ENCODE data around the gene TBC1D22A.

TBC1D22A gene

DNA sequence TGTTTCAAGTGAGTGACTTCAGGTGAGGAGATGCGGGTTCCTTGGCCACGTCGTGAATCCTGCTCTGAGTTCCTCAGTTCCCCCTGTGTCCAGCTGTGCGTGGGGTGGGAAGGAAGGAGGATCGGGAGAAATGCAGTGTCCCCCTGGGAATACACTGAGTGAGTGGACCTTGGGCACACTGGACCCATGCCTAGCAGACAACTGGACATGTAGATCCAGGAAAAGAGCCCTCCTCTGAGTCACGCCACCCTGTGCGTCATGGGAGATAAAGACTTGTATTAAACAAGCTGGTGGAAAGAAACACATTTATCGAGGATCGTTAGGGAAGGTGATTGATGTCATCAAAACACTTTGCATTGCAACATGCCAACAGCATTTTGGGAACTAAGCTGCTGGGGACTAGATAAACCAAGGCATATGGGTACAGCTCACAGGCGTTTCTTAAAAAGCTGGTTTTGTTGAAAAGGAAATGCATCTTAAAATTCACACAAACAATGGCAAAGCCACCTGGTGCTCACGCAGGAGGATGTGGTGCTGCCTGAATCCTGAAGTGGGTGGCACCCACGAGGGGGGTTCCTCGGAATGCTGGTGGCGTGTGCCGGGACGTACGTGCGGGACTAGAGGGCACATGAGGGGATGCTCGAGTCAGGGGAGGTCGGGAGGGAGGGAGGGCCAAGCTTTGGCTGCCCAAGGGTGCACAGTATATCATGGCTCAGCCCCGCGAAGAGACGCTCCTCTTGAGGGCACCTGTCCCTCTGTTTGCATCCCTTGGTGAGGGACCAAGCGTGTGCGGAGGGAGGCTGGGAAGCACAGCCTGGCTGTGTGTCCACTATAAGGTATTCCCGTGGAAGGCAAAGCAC lies 303.5 kb downstream of the TBC1D22A start:
- no peaks in the 10 kb centered on the region for H3K9me3 Mint-ChIP-seq
- no peak for DNase-seq (ENCODE audit: low spot score)
- no peak overlapping the region for H3K27ac Mint-ChIP-seq
- peaks cover 9% of the 10 kb centered on the region for H3K36me3 Mint-ChIP-seq (ENCODE audit: low read depth)
- H3K4me3 Mint-ChIP-seq, result no peak overlapping the region
- no peaks in the 10 kb centered on the region for H3K27me3 Mint-ChIP-seq (ENCODE audit: low read depth)
- H3K4me1 Mint-ChIP-seq (ENCODE audit: low read depth), result peaks cover 2% of the 10 kb centered on the region

GRCh38 chr22:47066616-47066905 lies 304.1 kb downstream of the TBC1D22A start:
- Mint-ChIP-seq H3K27ac (no peak overlapping the region), H3K9me3 (no peaks in the 10 kb centered on the region), H3K4me1 (ENCODE audit: low read depth) (peaks cover 2% of the 10 kb centered on the region), H3K36me3 (ENCODE audit: low read depth) (peaks cover 4% of the 10 kb centered on the region), H3K4me3 (no peak overlapping the region), H3K27me3 (ENCODE audit: low read depth) (no peaks in the 10 kb centered on the region)
- DNase-seq (ENCODE audit: low spot score), result no peak

DNA sequence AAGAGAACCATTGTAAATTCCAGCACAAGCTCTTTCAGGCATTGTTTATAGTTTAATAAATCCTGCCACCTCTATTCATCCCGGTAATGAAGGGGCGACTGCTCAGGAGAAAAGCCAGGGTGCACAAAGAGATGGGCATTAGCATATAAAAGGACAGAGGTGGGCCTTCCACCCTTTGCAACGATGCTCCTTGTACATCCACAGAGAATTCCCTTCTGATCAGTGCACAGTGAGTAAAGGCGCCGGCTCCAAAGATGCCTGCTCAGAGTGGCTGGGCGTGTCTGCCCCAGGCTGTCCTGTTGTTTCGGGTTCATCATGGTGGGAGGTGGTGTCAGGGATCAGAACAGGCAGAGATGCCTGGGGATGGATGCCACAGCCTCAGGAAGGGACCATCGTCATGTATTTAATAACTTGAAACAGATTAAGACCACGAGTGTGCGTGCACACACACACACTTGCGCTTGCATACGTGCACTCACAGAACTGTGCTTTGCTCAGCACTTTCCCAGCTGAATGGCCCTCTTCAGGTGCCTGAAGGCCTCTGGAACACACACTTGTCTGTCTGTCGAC lies 305.0 kb downstream of the TBC1D22A start:
- Mint-ChIP-seq H3K27ac (no peak overlapping the region), H3K4me3 (no peak overlapping the region), H3K27me3 (ENCODE audit: low read depth) (no peaks in the 10 kb centered on the region), H3K36me3 (ENCODE audit: low read depth) (peaks cover 4% of the 10 kb centered on the region), H3K9me3 (no peaks in the 10 kb centered on the region), H3K4me1 (ENCODE audit: low read depth) (peaks cover 2% of the 10 kb centered on the region)
- DNase-seq (ENCODE audit: low spot score), result no peak

GRCh38 chr22:47067911-47068625 lies 305.6 kb downstream of the TBC1D22A start:
- no peak overlapping the region for H3K27ac Mint-ChIP-seq
- peaks cover 3% of the 10 kb centered on the region for H3K36me3 Mint-ChIP-seq (ENCODE audit: low read depth)
- DNase-seq (ENCODE audit: low spot score), result no peak
- H3K4me1 Mint-ChIP-seq (ENCODE audit: low read depth), result peaks cover 2% of the 10 kb centered on the region
- peaks cover 4% of the 10 kb centered on the region for H3K9me3 Mint-ChIP-seq
- no peaks in the 10 kb centered on the region for H3K27me3 Mint-ChIP-seq (ENCODE audit: low read depth)
- H3K4me3 Mint-ChIP-seq, result no peak overlapping the region

DNA sequence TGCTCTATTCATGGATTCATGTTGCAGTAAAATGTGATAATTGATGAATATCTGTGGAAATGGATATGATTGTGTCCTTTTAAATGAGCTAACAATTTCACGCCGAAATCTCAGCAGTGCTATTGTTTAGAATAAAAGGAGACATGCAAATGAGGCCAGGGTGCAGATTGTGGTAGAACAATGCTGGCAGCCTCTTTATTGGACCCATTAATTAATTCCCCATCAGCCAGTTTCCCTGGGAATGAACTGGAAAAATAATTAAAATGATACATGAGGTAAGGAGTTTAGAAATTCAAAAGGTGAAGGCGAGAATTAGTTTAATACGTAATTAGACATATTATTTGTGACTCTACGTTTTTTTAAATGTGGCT lies 306.2 kb downstream of the TBC1D22A start:
- peaks cover 3% of the 10 kb centered on the region for H3K36me3 Mint-ChIP-seq (ENCODE audit: low read depth)
- no peak overlapping the region for H3K4me3 Mint-ChIP-seq

DNA sequence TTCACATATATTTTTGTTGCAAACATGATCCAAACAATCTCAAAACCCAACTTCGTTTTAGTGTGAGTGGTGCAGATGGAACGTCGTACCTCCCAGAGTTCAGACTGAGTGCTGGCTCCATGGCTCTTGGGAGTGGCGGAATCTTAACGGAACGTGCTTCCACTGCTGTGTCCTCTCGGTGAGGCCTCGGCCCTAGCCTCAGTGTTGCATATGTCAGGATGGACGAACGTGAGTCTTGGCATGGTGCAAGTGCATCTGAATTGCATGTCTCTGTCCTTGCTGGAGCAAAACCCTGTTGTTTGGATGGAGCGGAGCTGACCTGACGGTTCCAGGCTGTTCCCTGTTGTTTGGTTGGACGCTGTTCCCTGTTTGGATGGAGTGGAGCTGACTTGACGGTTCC lies 306.8 kb downstream of the TBC1D22A start:
- H3K9me3 Mint-ChIP-seq, result peaks cover 14% of the 10 kb centered on the region
- DNase-seq (ENCODE audit: low spot score), result no peak
- peaks cover 2% of the 10 kb centered on the region for H3K4me1 Mint-ChIP-seq (ENCODE audit: low read depth)
- no peak overlapping the region for H3K4me3 Mint-ChIP-seq
- H3K36me3 Mint-ChIP-seq (ENCODE audit: low read depth), result peaks cover 5% of the 10 kb centered on the region
- H3K27me3 Mint-ChIP-seq (ENCODE audit: low read depth), result no peaks in the 10 kb centered on the region
- H3K27ac Mint-ChIP-seq, result no peak overlapping the region

More for the DNA sequence above, 306.2 kb downstream of the TBC1D22A start:
- Mint-ChIP-seq H3K27me3 (ENCODE audit: low read depth) (no peaks in the 10 kb centered on the region), H3K9me3 (peaks cover 7% of the 10 kb centered on the region), H3K27ac (no peak overlapping the region), H3K4me1 (ENCODE audit: low read depth) (peaks cover 2% of the 10 kb centered on the region)
- no peak for DNase-seq (ENCODE audit: low spot score)

GRCh38 chr22:47071078-47071806 lies 308.8 kb downstream of the TBC1D22A start:
- Mint-ChIP-seq H3K27ac (no peak overlapping the region), H3K9me3 (peaks cover 31% of the 10 kb centered on the region)

GRCh38 chr22:47071807-47072641 lies 309.6 kb downstream of the TBC1D22A start:
- H3K4me3 Mint-ChIP-seq, result no peak overlapping the region
- no peaks in the 10 kb centered on the region for H3K27me3 Mint-ChIP-seq (ENCODE audit: low read depth)
- peaks cover 13% of the 10 kb centered on the region for H3K36me3 Mint-ChIP-seq (ENCODE audit: low read depth)
- peaks cover 2% of the 10 kb centered on the region for H3K4me1 Mint-ChIP-seq (ENCODE audit: low read depth)
- H3K9me3 Mint-ChIP-seq, result peaks cover 39% of the 10 kb centered on the region
- H3K27ac Mint-ChIP-seq, result no peak overlapping the region
- DNase-seq (ENCODE audit: low spot score), result no peak

More at GRCh38 chr22:47071078-47071806, 308.8 kb downstream of the TBC1D22A start:
- H3K36me3 Mint-ChIP-seq (ENCODE audit: low read depth), result peaks cover 13% of the 10 kb centered on the region
- no peak for DNase-seq (ENCODE audit: low spot score)
- no peak overlapping the region for H3K4me3 Mint-ChIP-seq
- H3K4me1 Mint-ChIP-seq (ENCODE audit: low read depth), result peaks cover 2% of the 10 kb centered on the region
- H3K27me3 Mint-ChIP-seq (ENCODE audit: low read depth), result no peaks in the 10 kb centered on the region

DNA sequence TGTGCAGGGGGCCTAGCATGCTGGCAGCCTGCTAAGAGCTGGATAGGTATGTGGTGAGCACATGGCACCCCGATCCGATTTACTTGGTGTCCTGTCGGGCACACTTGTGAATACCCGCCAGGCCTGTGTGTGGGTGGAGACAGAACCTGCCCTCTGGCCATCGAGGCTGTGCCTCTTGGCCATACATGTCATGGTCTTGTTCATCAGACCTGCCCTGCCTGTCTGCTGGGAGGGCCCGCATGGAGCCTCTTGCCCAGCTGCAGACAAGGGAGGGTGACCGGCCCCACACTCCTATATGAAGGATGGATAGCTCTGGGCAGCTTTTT lies 310.2 kb downstream of the TBC1D22A start:
- no peak for DNase-seq (ENCODE audit: low spot score)
- Mint-ChIP-seq H3K27me3 (ENCODE audit: low read depth) (no peaks in the 10 kb centered on the region), H3K4me1 (ENCODE audit: low read depth) (no peaks in the 10 kb centered on the region), H3K27ac (no peak overlapping the region), H3K9me3 (peaks cover 44% of the 10 kb centered on the region), H3K36me3 (ENCODE audit: low read depth) (peaks cover 13% of the 10 kb centered on the region), H3K4me3 (no peak overlapping the region)

GRCh38 chr22:47073075-47073474 lies 310.6 kb downstream of the TBC1D22A start:
- Mint-ChIP-seq H3K36me3 (ENCODE audit: low read depth) (peaks cover 17% of the 10 kb centered on the region), H3K27ac (no peak overlapping the region), H3K27me3 (ENCODE audit: low read depth) (no peaks in the 10 kb centered on the region), H3K4me1 (ENCODE audit: low read depth) (no peaks in the 10 kb centered on the region), H3K9me3 (peaks cover 49% of the 10 kb centered on the region), H3K4me3 (no peak overlapping the region)
- no peak for DNase-seq (ENCODE audit: low spot score)

- Mint-ChIP-seq H3K4me3 (no peak overlapping the region), H3K4me1 (ENCODE audit: low read depth) (no peaks in the 10 kb centered on the region), H3K27ac (no peak overlapping the region), H3K36me3 (ENCODE audit: low read depth) (peaks cover 22% of the 10 kb centered on the region), H3K27me3 (ENCODE audit: low read depth) (no peaks in the 10 kb centered on the region), H3K9me3 (peaks cover 51% of the 10 kb centered on the region)
- no peak for DNase-seq (ENCODE audit: low spot score)
Observed at GRCh38 chr22:47074105-47074504, 311.7 kb downstream of the TBC1D22A start.

DNA sequence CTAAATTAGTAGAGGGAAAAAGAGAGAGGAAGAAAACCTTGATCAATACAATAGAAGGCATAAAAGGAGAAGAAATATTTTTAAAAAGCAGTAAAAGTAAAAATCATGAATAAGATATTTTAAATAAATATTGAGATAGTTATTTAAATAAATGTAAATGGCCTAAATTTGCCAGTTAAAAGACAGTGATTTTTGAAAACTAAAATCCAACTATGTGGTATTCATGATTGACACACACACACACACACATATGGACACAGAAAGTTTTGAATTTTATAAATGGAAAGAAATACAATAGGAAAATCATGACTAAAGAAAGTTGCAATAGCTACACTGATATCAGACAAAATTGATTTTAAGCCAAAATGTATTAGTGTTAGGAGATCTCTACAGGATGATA lies 313.1 kb downstream of the TBC1D22A start:
- no peak for DNase-seq (ENCODE audit: low spot score)
- Mint-ChIP-seq H3K27ac (no peak overlapping the region), H3K9me3 (peaks cover 65% of the 10 kb centered on the region), H3K4me3 (no peak overlapping the region), H3K27me3 (ENCODE audit: low read depth) (no peaks in the 10 kb centered on the region), H3K36me3 (ENCODE audit: low read depth) (peaks cover 22% of the 10 kb centered on the region), H3K4me1 (ENCODE audit: low read depth) (no peaks in the 10 kb centered on the region)

DNA sequence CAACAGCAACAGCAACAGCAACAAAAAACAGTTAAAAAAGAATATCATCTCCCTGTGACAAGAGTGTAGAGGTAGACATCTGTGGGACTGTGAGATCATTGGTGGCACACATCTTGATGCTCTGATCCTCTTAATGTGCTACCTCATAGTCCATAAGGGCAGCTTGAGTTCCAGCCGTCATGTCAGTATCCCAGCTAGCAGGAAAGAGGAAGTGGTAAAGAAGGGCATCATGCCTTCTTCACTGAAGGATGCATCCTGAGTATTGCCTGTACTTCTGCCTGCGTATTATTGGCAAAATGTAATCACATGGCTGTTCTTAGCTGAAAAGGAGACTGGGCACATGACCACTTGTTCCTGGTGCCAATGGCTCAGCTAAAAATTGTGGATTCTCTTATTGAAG lies 314.3 kb downstream of the TBC1D22A start:
- Mint-ChIP-seq H3K27me3 (ENCODE audit: low read depth) (no peaks in the 10 kb centered on the region), H3K27ac (no peak overlapping the region), H3K36me3 (ENCODE audit: low read depth) (peaks cover 22% of the 10 kb centered on the region), H3K4me1 (ENCODE audit: low read depth) (no peaks in the 10 kb centered on the region), H3K9me3 (peaks cover 67% of the 10 kb centered on the region), H3K4me3 (no peak overlapping the region)
- no peak for DNase-seq (ENCODE audit: low spot score)
